ENCODE results near the gene COL4A2.

DNA sequence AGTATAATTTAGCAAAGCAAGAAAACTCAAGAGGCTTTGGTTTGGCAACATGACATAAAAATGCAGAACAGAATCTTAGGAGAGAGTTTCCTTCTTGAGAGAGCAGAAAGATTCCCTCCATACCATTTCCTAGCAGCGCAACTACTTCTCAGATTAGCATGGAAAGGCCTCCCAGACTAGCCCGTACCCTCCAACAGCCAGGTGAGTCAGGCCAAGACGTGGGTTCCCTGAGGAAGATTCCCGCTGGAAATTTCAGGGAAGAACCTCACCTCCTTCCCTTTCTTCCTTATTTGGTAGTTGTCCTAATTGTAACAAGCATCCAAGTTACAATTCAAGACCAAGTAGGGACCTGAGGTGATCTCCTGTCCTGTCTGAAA, 12.3 kb downstream of the COL4A2 start:
- TF ChIP-seq, protein P1, sequence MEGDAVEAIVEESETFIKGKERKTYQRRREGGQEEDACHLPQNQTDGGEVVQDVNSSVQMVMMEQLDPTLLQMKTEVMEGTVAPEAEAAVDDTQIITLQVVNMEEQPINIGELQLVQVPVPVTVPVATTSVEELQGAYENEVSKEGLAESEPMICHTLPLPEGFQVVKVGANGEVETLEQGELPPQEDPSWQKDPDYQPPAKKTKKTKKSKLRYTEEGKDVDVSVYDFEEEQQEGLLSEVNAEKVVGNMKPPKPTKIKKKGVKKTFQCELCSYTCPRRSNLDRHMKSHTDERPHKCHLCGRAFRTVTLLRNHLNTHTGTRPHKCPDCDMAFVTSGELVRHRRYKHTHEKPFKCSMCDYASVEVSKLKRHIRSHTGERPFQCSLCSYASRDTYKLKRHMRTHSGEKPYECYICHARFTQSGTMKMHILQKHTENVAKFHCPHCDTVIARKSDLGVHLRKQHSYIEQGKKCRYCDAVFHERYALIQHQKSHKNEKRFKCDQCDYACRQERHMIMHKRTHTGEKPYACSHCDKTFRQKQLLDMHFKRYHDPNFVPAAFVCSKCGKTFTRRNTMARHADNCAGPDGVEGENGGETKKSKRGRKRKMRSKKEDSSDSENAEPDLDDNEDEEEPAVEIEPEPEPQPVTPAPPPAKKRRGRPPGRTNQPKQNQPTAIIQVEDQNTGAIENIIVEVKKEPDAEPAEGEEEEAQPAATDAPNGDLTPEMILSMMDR (conservative IDR thresholded peaks at IDR 0.05; ENCODE audit: low read length): no peak
- TF ChIP-seq EZH2phosphoT487 (IDR thresholded peaks at IDR 0.05; ENCODE audit: borderline replicate concordance): no peak
